ENCODE results near the gene GDPD4.

The GDPD4 gene

GRCh38 chr11:77207019-77207485, 94.4 kb downstream of the GDPD4 start:
- Histone ChIP-seq H3K9me3 (ENCODE audit: severe bottlenecking) (no peaks in the 10 kb centered on the region), H3K27ac (no peak overlapping the region), H3K36me3 (peaks cover 82% of the 10 kb centered on the region), H3K4me3 (ENCODE audit: low read depth, low read length) (no peak overlapping the region), H3K27me3 (ENCODE audit: insufficient read depth, low read depth, severe bottlenecking) (no peaks in the 10 kb centered on the region)
- DNase-seq: no peak
- no peak for TF ChIP-seq CTCF (IDR thresholded peaks at IDR 0.05; ENCODE audit: low read depth, low read length)

- Histone ChIP-seq H3K27ac (no peak overlapping the region), H3K9me3 (ENCODE audit: severe bottlenecking) (no peaks in the 10 kb centered on the region), H3K36me3 (peaks cover 79% of the 10 kb centered on the region), H3K4me3 (ENCODE audit: low read depth, low read length) (no peak overlapping the region), H3K27me3 (ENCODE audit: insufficient read depth, low read depth, severe bottlenecking) (no peaks in the 10 kb centered on the region)
- no peak for TF ChIP-seq CTCF (IDR thresholded peaks at IDR 0.05; ENCODE audit: low read depth, low read length)
- peak; percentile 5 for DNase-seq
Measured at GRCh38 chr11:77206264-77207018, 95.0 kb downstream of the GDPD4 start.

GRCh38 chr11:77205467-77206263, 95.8 kb downstream of the GDPD4 start:
- Histone ChIP-seq H3K27me3 (ENCODE audit: insufficient read depth, low read depth, severe bottlenecking) (no peaks in the 10 kb centered on the region), H3K36me3 (peaks cover 79% of the 10 kb centered on the region), H3K27ac (no peak overlapping the region), H3K4me3 (ENCODE audit: low read depth, low read length) (no peak overlapping the region), H3K9me3 (ENCODE audit: severe bottlenecking) (no peaks in the 10 kb centered on the region)
- no peak for TF ChIP-seq CTCF (IDR thresholded peaks at IDR 0.05; ENCODE audit: low read depth, low read length)
- peak; percentile 6 for DNase-seq

- no peak for DNase-seq
- no peak for TF ChIP-seq CTCF (IDR thresholded peaks at IDR 0.05; ENCODE audit: low read depth, low read length)
- H3K36me3 ChIP-seq: peaks cover 79% of the 10 kb centered on the region
- H3K4me3 ChIP-seq (ENCODE audit: low read depth, low read length): no peak overlapping the region
- no peaks in the 10 kb centered on the region for H3K9me3 ChIP-seq (ENCODE audit: severe bottlenecking)
- H3K27ac ChIP-seq: no peak overlapping the region
- H3K27me3 ChIP-seq (ENCODE audit: insufficient read depth, low read depth, severe bottlenecking): no peaks in the 10 kb centered on the region
Measured at GRCh38 chr11:77204754-77205466, 96.6 kb downstream of the GDPD4 start.

GRCh38 chr11:77203901-77204753, 97.4 kb downstream of the GDPD4 start:
- Histone ChIP-seq H3K36me3 (peaks cover 82% of the 10 kb centered on the region), H3K4me3 (ENCODE audit: low read depth, low read length) (no peak overlapping the region), H3K27ac (no peak overlapping the region), H3K9me3 (ENCODE audit: severe bottlenecking) (no peaks in the 10 kb centered on the region), H3K27me3 (ENCODE audit: insufficient read depth, low read depth, severe bottlenecking) (no peaks in the 10 kb centered on the region)
- no peak for TF ChIP-seq CTCF (IDR thresholded peaks at IDR 0.05; ENCODE audit: low read depth, low read length)
- DNase-seq: peak; percentile 6

Data from WERI-Rb-1 (cell line).